Muscle of leg (tissue), 11 donors: ENCODE measurements around the gene NAPG. TPM values are rescaled to one million over a fixed set of nuclear protein-coding genes. Genes with fewer than 3 reads are reported as not detected.
"Not testable (repeated sequence)": the region's sequence is repeated elsewhere in the genome, so short reads cannot be mapped to it uniquely, and the experiment has no call there.

Experiments
- DNase-seq: peaks from one replicate; pipeline ENCODE4 v3.0.0; 2013
- H3K27ac ChIP-seq: one replicate; pipeline ENCODE4 v1.5.1; 2013; ENCODE audit warnings: mild to moderate bottlenecking, low read length, control low read depth
- H3K27me3 ChIP-seq: one replicate; pipeline ENCODE4 v1.6.1; 2013; ENCODE audit warnings: low read length; ENCODE audit not compliant: control insufficient read depth, insufficient read depth
- H3K36me3 ChIP-seq: one replicate; pipeline ENCODE4 v1.6.1; 2013; ENCODE audit warnings: low read length; ENCODE audit not compliant: control insufficient read depth, insufficient read depth
- H3K4me1 ChIP-seq: one replicate; pipeline ENCODE4 v1.6.1; 2013; ENCODE audit warnings: low read length; ENCODE audit not compliant: control insufficient read depth, insufficient read depth
- H3K4me3 ChIP-seq: one replicate; pipeline ENCODE4 v1.5.1; 2013; ENCODE audit warnings: low read length, control low read depth
- H3K9me3 ChIP-seq: replicated peaks from 2 replicates; pipeline ENCODE4 v1.6.1; 2013; ENCODE audit warnings: low read depth, low read length; ENCODE audit not compliant: control insufficient read depth
- WGBS: methylation state at CpG from one replicate; pipeline ENCODE4 v1.1.5; 2013; ENCODE audit warnings: missing lambda C conversion rate; ENCODE audit not compliant: insufficient coverage; 5-methylcytosine and 5-hydroxymethylcytosine counted together
- polyA plus RNA-seq, 8 donors: library from polyadenylated mRNA; unstranded; fragments of 120-200 nt; gene quantifications; one replicate each; pipeline versions ENCODE4 v1.2.1 to v1.2.3, GENCODE V29; 2013; ENCODE audit warnings: inconsistent platforms in 1 of 8, low replicate concordance in 1 of 8; ENCODE audit not compliant: insufficient read length in 8 of 8, insufficient read depth in 1 of 8
- total RNA-seq: library from RNA; stranded (reverse); fragments of 120-200 nt; gene quantifications from one replicate; pipeline ENCODE4 v1.2.4, GENCODE V29; 2013

The NAPG gene
- total and polyA plus RNA-seq, 9 donors = 11.6 to 22.6 (median 15.8) TPM

GRCh38 chr18:10523544-10523943 lies 2.3 kb upstream of the NAPG start:
- DNase-seq = no peak
- Histone ChIP-seq H3K9me3 (no peaks in the 10 kb centered on the region), H3K4me1 (peaks cover 9% of the 10 kb centered on the region), H3K27me3 (peaks cover 2% of the 10 kb centered on the region), H3K36me3 (no peaks in the 10 kb centered on the region), H3K27ac (no peak overlapping the region), H3K4me3 (no peak overlapping the region)
- 88% methylated on average over 1 of the region's 4 CpGs for WGBS

- Histone ChIP-seq H3K36me3 (no peaks in the 10 kb centered on the region), H3K27ac (no peak overlapping the region), H3K27me3 (peaks cover 2% of the 10 kb centered on the region), H3K4me1 (peaks cover 4% of the 10 kb centered on the region), H3K4me3 (no peak overlapping the region), H3K9me3 (no peaks in the 10 kb centered on the region)
- no peak for DNase-seq
- 36% methylated on average over 7 of the region's 11 CpGs for WGBS
Observed at GRCh38 chr18:10524507-10525370, 1.1 kb upstream of the NAPG start.

- no peaks in the 10 kb centered on the region for H3K36me3 ChIP-seq
- no peak for DNase-seq
- peaks cover 2% of the 10 kb centered on the region for H3K27me3 ChIP-seq
- H3K9me3 ChIP-seq = no peaks in the 10 kb centered on the region
- no CpG with 5 or more reads among the region's 7 CpGs for WGBS
- H3K4me3 ChIP-seq = peak overlapping the region; percentile 77
- no peak overlapping the region for H3K27ac ChIP-seq
- H3K4me1 ChIP-seq = peaks cover 4% of the 10 kb centered on the region
Observed at GRCh38 chr18:10525371-10525691, 496 bp upstream of the NAPG start.

- H3K4me3 ChIP-seq = peak overlapping the region; percentile 77
- no peaks in the 10 kb centered on the region for H3K36me3 ChIP-seq
- H3K27ac ChIP-seq = peak overlapping the region; percentile 81
- H3K27me3 ChIP-seq = peaks cover under 1% of the 10 kb centered on the region
- DNase-seq = no peak
- no peaks in the 10 kb centered on the region for H3K9me3 ChIP-seq
- WGBS = 4% methylated on average over 9 of the region's 11 CpGs
- H3K4me1 ChIP-seq = peaks cover 4% of the 10 kb centered on the region
Observed at GRCh38 chr18:10526561-10526949, 728 bp downstream of the NAPG start.

- Histone ChIP-seq H3K36me3 (no peaks in the 10 kb centered on the region), H3K4me1 (peaks cover 4% of the 10 kb centered on the region), H3K27ac (no peak overlapping the region), H3K4me3 (no peak overlapping the region), H3K9me3 (no peaks in the 10 kb centered on the region), H3K27me3 (no peaks in the 10 kb centered on the region)
- 70% methylated on average over 3 of the region's 3 CpGs for WGBS
- DNase-seq = no peak
Observed at GRCh38 chr18:10528439-10528838, 2.6 kb downstream of the NAPG start.

- Histone ChIP-seq H3K27me3 (no peaks in the 10 kb centered on the region), H3K4me3 (no peak overlapping the region), H3K9me3 (no peaks in the 10 kb centered on the region), H3K4me1 (peaks cover 4% of the 10 kb centered on the region), H3K36me3 (no peaks in the 10 kb centered on the region), H3K27ac (no peak overlapping the region)
- no peak for DNase-seq
- 75% methylated on average over 2 of the region's 3 CpGs for WGBS
Observed at GRCh38 chr18:10530002-10530401, 4.2 kb downstream of the NAPG start.

- peaks cover 2% of the 10 kb centered on the region for H3K4me1 ChIP-seq
- no peaks in the 10 kb centered on the region for H3K27me3 ChIP-seq
- no peaks in the 10 kb centered on the region for H3K36me3 ChIP-seq
- H3K9me3 ChIP-seq = no peaks in the 10 kb centered on the region
- WGBS = no CpG with 5 or more reads among the region's 3 CpGs
- no peak overlapping the region for H3K27ac ChIP-seq
- no peak for DNase-seq
- no peak overlapping the region for H3K4me3 ChIP-seq
Observed at GRCh38 chr18:10530852-10531251, 5.0 kb downstream of the NAPG start.

GRCh38 chr18:10533111-10533510 lies 7.3 kb downstream of the NAPG start:
- no peak for DNase-seq
- Histone ChIP-seq H3K27ac (no peak overlapping the region), H3K4me1 (no peaks in the 10 kb centered on the region), H3K4me3 (no peak overlapping the region), H3K9me3 (no peaks in the 10 kb centered on the region), H3K36me3 (no peaks in the 10 kb centered on the region), H3K27me3 (no peaks in the 10 kb centered on the region)
- no CpG with 5 or more reads among the region's 2 CpGs for WGBS

GRCh38 chr18:10536280-10536679 lies 10.5 kb downstream of the NAPG start:
- Histone ChIP-seq H3K4me3 (no peak overlapping the region), H3K27me3 (no peaks in the 10 kb centered on the region), H3K27ac (no peak overlapping the region), H3K4me1 (no peaks in the 10 kb centered on the region), H3K36me3 (peaks cover 8% of the 10 kb centered on the region), H3K9me3 (no peaks in the 10 kb centered on the region)
- WGBS = no CpG with 5 or more reads among the region's 2 CpGs
- DNase-seq = no peak

GRCh38 chr18:10537765-10538164 lies 11.9 kb downstream of the NAPG start:
- no peaks in the 10 kb centered on the region for H3K4me1 ChIP-seq
- no peak overlapping the region for H3K4me3 ChIP-seq
- H3K27ac ChIP-seq = no peak overlapping the region
- no peak for DNase-seq
- H3K9me3 ChIP-seq = no peaks in the 10 kb centered on the region
- no CpG with 5 or more reads among the region's 2 CpGs for WGBS
- H3K36me3 ChIP-seq = peaks cover 16% of the 10 kb centered on the region
- no peaks in the 10 kb centered on the region for H3K27me3 ChIP-seq

GRCh38 chr18:10539124-10539523 lies 13.3 kb downstream of the NAPG start:
- not testable (repeated sequence) for H3K4me3 ChIP-seq, H3K27me3 ChIP-seq, H3K4me1 ChIP-seq, H3K9me3 ChIP-seq, H3K27ac ChIP-seq, DNase-seq
- WGBS = no CpG with 5 or more reads among the region's 5 CpGs
- peaks cover 17% of the 10 kb centered on the region for H3K36me3 ChIP-seq
